Peyer's patch (tissue), 4 donors: ENCODE data around the gene ABCA9. TPM values are rescaled to one million over a fixed set of nuclear protein-coding genes. Genes with fewer than 3 reads are reported as not detected.
A peak's percentile ranks its signal among the peaks of the same experiment; 100 is the strongest.
"Not testable (repeated sequence)": the region's sequence is repeated elsewhere in the genome, so short reads cannot be mapped to it uniquely, and the experiment has no call there.

Experiments
- DNase-seq, 3 donors: peaks; one replicate each; pipeline ENCODE4 v3.0.0-alpha.2; 2017 to 2019
- H3K27ac ChIP-seq, 4 donors: fragments of 200-600 bp; sonication (generic); one replicate each; pipeline ENCODE4 v1.5.1; 2016 to 2019
- H3K27me3 ChIP-seq, 2 donors: fragments of 200-600 bp; sonication (generic); one replicate each; pipeline ENCODE4 v1.5.1; 2019
- H3K36me3 ChIP-seq, 3 donors: fragments of 200-600 bp; sonication (generic); one replicate each; pipeline ENCODE4 v1.5.1; 2016 to 2019
- H3K4me1 ChIP-seq, 4 donors: fragments of 200-600 bp; sonication (generic); one replicate each; pipeline ENCODE4 v1.5.1; 2016 to 2019
- H3K4me3 ChIP-seq, 4 donors: fragments of 200-600 bp; sonication (generic); 1 replicate in 3 of 4; 2 replicates in 1 of 4; pipeline ENCODE4 v1.5.1; 2016 to 2019; ENCODE audit warnings: mild to moderate bottlenecking in 1 of 4
- H3K9me3 ChIP-seq, 4 donors: fragments of 200-600 bp; sonication (generic); one replicate each; pipeline ENCODE4 v1.5.1; 2016 to 2019; ENCODE audit warnings: mild to moderate bottlenecking in 1 of 4
- CTCF ChIP-seq, 6 experiments: fragments of 450-650 bp in 4 of 6; fragments of 200-600 bp in 2 of 6; sonication (generic) in 1 of 6; IDR thresholded peaks; one replicate each; pipeline ENCODE4 v1.5.1; 2017 to 2019; ENCODE audit warnings: antibody characterized with exemption in 6 of 6, mild to moderate bottlenecking in 3 of 6, moderate library complexity in 1 of 6
- POLR2A ChIP-seq, 2 donors: fragments of 450-650 bp; IDR thresholded peaks; one replicate each; pipeline ENCODE4 v1.5.1; 2017; ENCODE audit warnings: antibody characterized with exemption in 2 of 2, mild to moderate bottlenecking in 2 of 2, moderate library complexity in 2 of 2
- total RNA-seq, 4 donors: library from RNA; depleted of rRNA; stranded (reverse); fragments of >200 nt; gene quantifications; one replicate each; pipeline ENCODE4 v1.1.0, GENCODE V29; 2016

The ABCA9 gene
- total RNA-seq, 4 donors from 2014 or later, result 8.6 to 35.9 (median 20.6) TPM

DNA sequence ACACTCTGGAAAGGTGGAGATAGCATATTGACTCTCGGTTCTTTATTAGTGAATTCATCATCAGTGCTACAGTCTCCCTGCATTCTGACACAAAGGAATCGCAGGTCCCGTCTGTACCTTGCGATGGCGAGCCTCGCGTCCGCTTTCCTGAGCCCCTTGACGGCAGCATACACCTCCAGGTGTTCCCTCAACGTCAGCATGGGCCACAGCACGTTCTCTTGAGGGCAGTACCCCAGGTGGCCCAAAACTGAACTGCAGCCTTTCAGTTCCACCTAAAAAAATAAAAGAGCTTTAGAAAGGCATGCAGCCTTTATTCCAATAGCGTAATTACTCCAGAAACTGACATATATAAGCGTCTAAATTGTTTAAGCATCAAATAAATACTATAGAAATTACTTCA, 24.2 kb upstream of the ABCA9 start:
- Histone ChIP-seq H3K27me3 (no peaks in the 10 kb centered on the region), H3K4me1 (no peaks in the 10 kb centered on the region), H3K9me3 (no peaks in the 10 kb centered on the region), H3K27ac (no peak overlapping the region), H3K36me3 (no peaks in the 10 kb centered on the region), H3K4me3 (no peak overlapping the region)
- DNase-seq, result no peak
- TF ChIP-seq CTCF (IDR thresholded peaks at IDR 0.05) (peak in 2 of 6 experiments; percentile 18 to 26), POLR2A (IDR thresholded peaks at IDR 0.05) (no peak)

DNA sequence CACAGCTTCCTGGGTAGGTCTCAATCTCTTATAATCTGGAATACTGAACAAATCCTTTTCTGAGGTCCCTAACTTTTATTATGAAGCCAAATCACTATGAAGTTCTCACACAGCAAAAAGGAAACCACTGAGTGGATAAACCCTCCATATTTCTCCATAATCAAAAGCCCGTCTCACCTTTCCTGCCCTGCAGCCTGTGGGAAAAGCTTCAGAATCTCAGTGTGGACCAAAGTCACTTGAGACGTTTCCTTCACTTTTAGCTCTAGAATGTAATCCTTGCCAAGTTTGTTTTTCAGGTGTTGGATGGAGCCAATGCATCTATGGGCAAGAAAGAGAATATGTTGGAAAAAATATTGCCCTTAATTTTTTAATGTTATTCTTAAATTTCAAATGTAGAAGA, 22.0 kb upstream of the ABCA9 start:
- Histone ChIP-seq H3K4me1 (no peaks in the 10 kb centered on the region), H3K9me3 (no peaks in the 10 kb centered on the region), H3K27ac (no peak overlapping the region), H3K36me3 (no peaks in the 10 kb centered on the region), H3K4me3 (no peak overlapping the region), H3K27me3 (no peaks in the 10 kb centered on the region)
- TF ChIP-seq CTCF (IDR thresholded peaks at IDR 0.05) (no peak), POLR2A (IDR thresholded peaks at IDR 0.05) (no peak)
- no peak for DNase-seq

GRCh38 chr17:69078864-69079263, 18.1 kb upstream of the ABCA9 start:
- no peak overlapping the region for H3K4me3 ChIP-seq
- DNase-seq, result no peak
- H3K9me3 ChIP-seq, result no peaks in the 10 kb centered on the region
- H3K27me3 ChIP-seq, result no peaks in the 10 kb centered on the region
- H3K4me1 ChIP-seq, result no peaks in the 10 kb centered on the region
- H3K27ac ChIP-seq, result no peak overlapping the region
- no peak for TF ChIP-seq CTCF (IDR thresholded peaks at IDR 0.05)
- TF ChIP-seq POLR2A (IDR thresholded peaks at IDR 0.05), result no peak
- H3K36me3 ChIP-seq, result no peaks in the 10 kb centered on the region

GRCh38 chr17:69075823-69076222, 15.1 kb upstream of the ABCA9 start:
- no peak overlapping the region for H3K4me3 ChIP-seq
- H3K36me3 ChIP-seq, result no peaks in the 10 kb centered on the region
- DNase-seq, result no peak
- no peaks in the 10 kb centered on the region for H3K4me1 ChIP-seq
- H3K9me3 ChIP-seq, result no peaks in the 10 kb centered on the region
- TF ChIP-seq POLR2A (IDR thresholded peaks at IDR 0.05) (no peak), CTCF (IDR thresholded peaks at IDR 0.05) (no peak)
- H3K27ac ChIP-seq, result no peak overlapping the region
- H3K27me3 ChIP-seq, result no peaks in the 10 kb centered on the region

- not testable (repeated sequence) for H3K4me1 ChIP-seq, H3K27ac ChIP-seq, H3K4me3 ChIP-seq, H3K36me3 ChIP-seq, H3K27me3 ChIP-seq, DNase-seq, H3K9me3 ChIP-seq
These were observed 12.7 kb upstream of the ABCA9 start for GRCh38 chr17:69073392-69073791.

GRCh38 chr17:69072803-69073256, 12.1 kb upstream of the ABCA9 start:
- not testable (repeated sequence) for H3K4me1 ChIP-seq, H3K36me3 ChIP-seq, H3K27ac ChIP-seq, DNase-seq, H3K4me3 ChIP-seq, H3K27me3 ChIP-seq, H3K9me3 ChIP-seq

DNA sequence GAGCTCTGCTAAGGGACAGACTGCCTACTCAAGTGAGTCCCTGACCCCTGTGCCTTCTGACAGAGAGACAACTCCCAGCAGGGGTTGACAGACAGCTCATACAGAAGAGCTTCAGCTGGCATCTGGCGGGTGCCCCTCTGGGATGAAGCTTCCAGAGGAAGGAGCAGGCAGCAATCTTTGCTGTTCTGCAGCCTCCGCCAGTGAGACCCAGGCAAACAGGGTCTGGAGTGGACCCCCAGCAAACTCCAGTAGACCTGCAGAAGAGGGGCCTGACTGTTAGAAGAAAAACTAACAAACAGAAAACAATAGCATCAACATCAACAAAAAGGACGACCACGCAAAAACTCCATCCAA, 10.5 kb upstream of the ABCA9 start:
- not testable (repeated sequence) for H3K27me3 ChIP-seq, H3K9me3 ChIP-seq, H3K4me1 ChIP-seq, H3K4me3 ChIP-seq, H3K36me3 ChIP-seq, DNase-seq, H3K27ac ChIP-seq

GRCh38 chr17:69070378-69071232, 9.9 kb upstream of the ABCA9 start:
- not testable (repeated sequence) for DNase-seq

More at GRCh38 chr17:69070378-69071232, 9.9 kb upstream of the ABCA9 start:
- not testable (repeated sequence) for H3K4me1 ChIP-seq, H3K4me3 ChIP-seq, H3K9me3 ChIP-seq, H3K27ac ChIP-seq, H3K27me3 ChIP-seq, H3K36me3 ChIP-seq
